Measurements from ENCODE around the gene LETMD1.
A peak's percentile ranks its signal among the peaks of the same experiment; 100 is the strongest.
"Not testable (repeated sequence)": the region's sequence is repeated elsewhere in the genome, so short reads cannot be mapped to it uniquely, and the experiment has no call there.

The LETMD1 gene

GRCh38 chr12:51047655-51048540 is at the start of gene LETMD1:
Gene LETMD1 (plus strand): TSS chr12:51048327. CDS start chr12:51048357, 30 bp downstream.
- DNase-seq (ENCODE audit: extremely low spot score, insufficient read length, low read depth) (peak; percentile 91), FAIRE-seq (peak; percentile 99)

- no peak for FAIRE-seq
- DNase-seq (ENCODE audit: extremely low spot score, insufficient read length, low read depth), result no peak
Measured at GRCh38 chr12:50999093-50999492, 49.0 kb upstream of the LETMD1 start.

GRCh38 chr12:51000245-51000644 is 47.9 kb upstream of the LETMD1 start:
- FAIRE-seq (no peak), DNase-seq (ENCODE audit: extremely low spot score, insufficient read length, low read depth) (no peak)

GRCh38 chr12:51001799-51002198 is 46.3 kb upstream of the LETMD1 start:
- DNase-seq (ENCODE audit: extremely low spot score, insufficient read length, low read depth) (no peak), FAIRE-seq (no peak)

- FAIRE-seq, result no peak
Measured at GRCh38 chr12:51004504-51004903, 43.6 kb upstream of the LETMD1 start.

GRCh38 chr12:51005030-51005429 is 43.1 kb upstream of the LETMD1 start:
- FAIRE-seq (no peak), DNase-seq (ENCODE audit: extremely low spot score, insufficient read length, low read depth) (no peak)

More at GRCh38 chr12:51004504-51004903, 43.6 kb upstream of the LETMD1 start:
- DNase-seq (ENCODE audit: extremely low spot score, insufficient read length, low read depth), result no peak

GRCh38 chr12:51005671-51006070 is 42.5 kb upstream of the LETMD1 start:
- FAIRE-seq (no peak), DNase-seq (ENCODE audit: extremely low spot score, insufficient read length, low read depth) (no peak)

- FAIRE-seq (no peak), DNase-seq (ENCODE audit: extremely low spot score, insufficient read length, low read depth) (no peak)
Measured at GRCh38 chr12:51008329-51009055, 39.6 kb upstream of the LETMD1 start.

GRCh38 chr12:51009056-51009440 is 39.1 kb upstream of the LETMD1 start:
- no peak for DNase-seq (ENCODE audit: extremely low spot score, insufficient read length, low read depth)
- no peak for FAIRE-seq

- DNase-seq (ENCODE audit: extremely low spot score, insufficient read length, low read depth) (no peak), FAIRE-seq (no peak)
Measured at GRCh38 chr12:51011955-51012354, 36.2 kb upstream of the LETMD1 start.

- FAIRE-seq (no peak), DNase-seq (ENCODE audit: extremely low spot score, insufficient read length, low read depth) (no peak)
Measured at GRCh38 chr12:51012570-51013236, 35.4 kb upstream of the LETMD1 start.

- DNase-seq (ENCODE audit: extremely low spot score, insufficient read length, low read depth) (no peak), FAIRE-seq (no peak)
Measured at GRCh38 chr12:51013441-51013840, 34.7 kb upstream of the LETMD1 start.

GRCh38 chr12:51014467-51014866 is 33.7 kb upstream of the LETMD1 start:
- not testable (repeated sequence) for FAIRE-seq; DNase-seq (ENCODE audit: extremely low spot score, insufficient read length, low read depth)

- no peak for DNase-seq (ENCODE audit: extremely low spot score, insufficient read length, low read depth)
- no peak for FAIRE-seq
Measured at GRCh38 chr12:51017452-51017851, 30.7 kb upstream of the LETMD1 start.

- no peak for DNase-seq (ENCODE audit: extremely low spot score, insufficient read length, low read depth)
- FAIRE-seq, result no peak
Measured at GRCh38 chr12:51018956-51019355, 29.2 kb upstream of the LETMD1 start.

- DNase-seq (ENCODE audit: extremely low spot score, insufficient read length, low read depth) (no peak), FAIRE-seq (no peak)
Measured at GRCh38 chr12:51019927-51020326, 28.2 kb upstream of the LETMD1 start.

- no peak for DNase-seq (ENCODE audit: extremely low spot score, insufficient read length, low read depth)
- no peak for FAIRE-seq
Measured at GRCh38 chr12:51020448-51021182, 27.5 kb upstream of the LETMD1 start.

GRCh38 chr12:51021694-51022093 is 26.4 kb upstream of the LETMD1 start:
- DNase-seq (ENCODE audit: extremely low spot score, insufficient read length, low read depth) (no peak), FAIRE-seq (peak; percentile 18)

- FAIRE-seq, result no peak
- no peak for DNase-seq (ENCODE audit: extremely low spot score, insufficient read length, low read depth)
Measured at GRCh38 chr12:51023625-51024382, 24.3 kb upstream of the LETMD1 start.
